Stomach smooth muscle (tissue), 2 donors: Measurements from ENCODE around the gene RNU1-1.
"Not testable (repeated sequence)": the region's sequence is repeated elsewhere in the genome, so short reads cannot be mapped to it uniquely, and the experiment has no call there.

Source experiments
- H3K27ac ChIP-seq: one replicate; pipeline ENCODE4 v1.7.0; 2013; ENCODE audit warnings: mild to moderate bottlenecking, low read length, inconsistent platforms
- H3K27me3 ChIP-seq, 2 donors: one replicate each; pipeline ENCODE4 v1.7.0; 2013; ENCODE audit warnings: low read length in 2 of 2; ENCODE audit not compliant: insufficient read depth in 2 of 2, control insufficient read depth in 1 of 2
- H3K36me3 ChIP-seq, 2 donors: one replicate each; pipeline ENCODE4 v1.7.0; 2013; ENCODE audit warnings: low read length in 2 of 2; ENCODE audit not compliant: control insufficient read depth in 2 of 2, insufficient read depth in 2 of 2
- H3K4me1 ChIP-seq: one replicate; pipeline ENCODE4 v1.7.0; 2013; ENCODE audit warnings: low read length; ENCODE audit not compliant: control insufficient read depth, insufficient read depth
- H3K4me3 ChIP-seq, 2 donors: one replicate each; pipeline ENCODE4 v1.7.0; 2013; ENCODE audit warnings: low read length in 2 of 2
- H3K9ac ChIP-seq, 2 donors: one replicate each; pipeline ENCODE4 v1.7.0; 2013; ENCODE audit warnings: low read length in 2 of 2, mild to moderate bottlenecking in 1 of 2
- H3K9me3 ChIP-seq, 2 donors: one replicate each; pipeline ENCODE4 v1.7.0; 2013; ENCODE audit warnings: low read length in 2 of 2; ENCODE audit not compliant: control insufficient read depth in 2 of 2
- donor health status: healthy.
- donor health status: Pancreatic carcinoma.

The RNU1-1 gene

GRCh38 chr1:16540421-16540893 lies 26.4 kb upstream of the RNU1-1 start:
- not testable (repeated sequence) for H3K9ac ChIP-seq, H3K4me3 ChIP-seq, H3K9me3 ChIP-seq, H3K27ac ChIP-seq, H3K36me3 ChIP-seq, H3K27me3 ChIP-seq, H3K4me1 ChIP-seq

GRCh38 chr1:16537528-16537927 lies 23.4 kb upstream of the RNU1-1 start:
- not testable (repeated sequence) for H3K27me3 ChIP-seq, H3K4me1 ChIP-seq, H3K27ac ChIP-seq, H3K9ac ChIP-seq, H3K9me3 ChIP-seq, H3K36me3 ChIP-seq, H3K4me3 ChIP-seq

- H3K4me1 ChIP-seq, H3K9me3 ChIP-seq, H3K9ac ChIP-seq, H3K27ac ChIP-seq, H3K36me3 ChIP-seq, H3K4me3 ChIP-seq, H3K27me3 ChIP-seq: not testable (repeated sequence)
Observed at GRCh38 chr1:16536796-16537195, 22.7 kb upstream of the RNU1-1 start.

GRCh38 chr1:16535898-16536297 lies 21.8 kb upstream of the RNU1-1 start:
- H3K9me3 ChIP-seq, H3K4me3 ChIP-seq, H3K4me1 ChIP-seq, H3K9ac ChIP-seq, H3K27ac ChIP-seq, H3K36me3 ChIP-seq, H3K27me3 ChIP-seq: not testable (repeated sequence)

- not testable (repeated sequence) for H3K27me3 ChIP-seq, H3K4me3 ChIP-seq, H3K36me3 ChIP-seq, H3K9ac ChIP-seq, H3K4me1 ChIP-seq, H3K27ac ChIP-seq, H3K9me3 ChIP-seq
Observed at GRCh38 chr1:16535487-16535886, 21.4 kb upstream of the RNU1-1 start.

- H3K36me3 ChIP-seq, H3K9me3 ChIP-seq, H3K9ac ChIP-seq, H3K27ac ChIP-seq, H3K27me3 ChIP-seq, H3K4me1 ChIP-seq: not testable (repeated sequence)
- peak overlapping the region in 1 of 2 donors; percentile 47 for H3K4me3 ChIP-seq
Observed at GRCh38 chr1:16534829-16535456, 20.9 kb upstream of the RNU1-1 start.

- not testable (repeated sequence) for H3K4me1 ChIP-seq, H3K4me3 ChIP-seq, H3K36me3 ChIP-seq, H3K9me3 ChIP-seq, H3K27ac ChIP-seq, H3K9ac ChIP-seq, H3K27me3 ChIP-seq
Observed at GRCh38 chr1:16534239-16534828, 20.2 kb upstream of the RNU1-1 start.

- not testable (repeated sequence) for H3K36me3 ChIP-seq, H3K9ac ChIP-seq, H3K27ac ChIP-seq, H3K4me3 ChIP-seq, H3K4me1 ChIP-seq, H3K27me3 ChIP-seq, H3K9me3 ChIP-seq
Observed at GRCh38 chr1:16532235-16532991, 18.3 kb upstream of the RNU1-1 start.

GRCh38 chr1:16528338-16528737 lies 14.3 kb upstream of the RNU1-1 start:
- not testable (repeated sequence) for H3K4me3 ChIP-seq, H3K27me3 ChIP-seq, H3K4me1 ChIP-seq, H3K27ac ChIP-seq, H3K9me3 ChIP-seq, H3K9ac ChIP-seq, H3K36me3 ChIP-seq

GRCh38 chr1:16525769-16526168 lies 11.7 kb upstream of the RNU1-1 start:
- H3K27me3 ChIP-seq, H3K4me3 ChIP-seq, H3K4me1 ChIP-seq, H3K36me3 ChIP-seq, H3K27ac ChIP-seq, H3K9ac ChIP-seq, H3K9me3 ChIP-seq: not testable (repeated sequence)

- not testable (repeated sequence) for H3K27ac ChIP-seq, H3K36me3 ChIP-seq, H3K4me1 ChIP-seq, H3K4me3 ChIP-seq, H3K9ac ChIP-seq, H3K9me3 ChIP-seq
- peaks cover 9 to 15% of the 10 kb centered on the region in 2 donors for H3K27me3 ChIP-seq
Observed at GRCh38 chr1:16521679-16522078, 7.6 kb upstream of the RNU1-1 start.
